Epidermal melanocyte (primary cell): Measurements from ENCODE around the gene CLEC18C.
"Not testable (repeated sequence)": the region's sequence is repeated elsewhere in the genome, so short reads cannot be mapped to it uniquely, and the experiment has no call there.

ENCODE experiments used
- DNase-seq: peaks from one replicate; pipeline ENCODE4 v3.0.0; 2011; ENCODE audit warnings: low spot score; ENCODE audit not compliant: insufficient read length

The CLEC18C gene

GRCh38 chr16:70206382-70206781 lies 32.8 kb downstream of the CLEC18C start:
- DNase-seq, result not testable (repeated sequence)

DNA sequence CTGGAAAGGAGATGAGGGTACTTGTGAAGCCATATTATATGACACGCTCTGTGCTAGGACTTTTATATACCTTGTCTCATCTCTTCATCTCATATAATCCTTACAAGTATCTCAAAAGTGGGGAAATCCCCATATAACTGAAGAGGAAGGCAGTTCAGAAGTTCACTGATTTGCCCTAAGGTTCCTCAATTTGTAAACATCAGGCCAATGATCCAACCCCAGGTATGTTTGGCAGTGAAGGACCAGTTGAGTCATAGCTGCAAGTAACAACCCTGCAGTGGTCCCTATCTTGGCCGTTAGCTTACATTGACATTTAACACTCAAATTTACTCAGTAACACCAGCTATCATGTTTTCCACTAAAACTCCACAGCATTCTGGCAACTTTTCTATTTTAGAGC lies 45.0 kb downstream of the CLEC18C start:
- DNase-seq, result not testable (repeated sequence)

DNA sequence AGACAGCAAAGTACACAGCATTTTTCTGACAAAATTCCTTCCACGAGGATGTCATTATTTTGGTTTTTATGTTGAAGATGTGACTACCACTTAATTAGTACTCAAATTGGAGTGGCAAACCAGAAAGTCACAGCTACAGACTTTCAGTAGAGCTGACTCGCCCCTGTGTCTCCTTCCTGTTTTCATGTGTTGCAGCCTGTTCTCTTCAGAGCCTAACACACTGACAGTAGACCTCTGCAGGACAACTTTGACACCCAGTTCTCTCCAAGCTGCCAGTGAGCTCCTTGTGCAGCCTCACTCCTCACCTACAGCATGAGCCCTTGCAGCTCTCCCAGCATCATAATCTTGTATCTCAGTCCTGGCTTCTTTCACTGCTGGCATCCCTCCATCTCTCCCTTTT lies 49.0 kb downstream of the CLEC18C start:
- DNase-seq, result not testable (repeated sequence)

DNA sequence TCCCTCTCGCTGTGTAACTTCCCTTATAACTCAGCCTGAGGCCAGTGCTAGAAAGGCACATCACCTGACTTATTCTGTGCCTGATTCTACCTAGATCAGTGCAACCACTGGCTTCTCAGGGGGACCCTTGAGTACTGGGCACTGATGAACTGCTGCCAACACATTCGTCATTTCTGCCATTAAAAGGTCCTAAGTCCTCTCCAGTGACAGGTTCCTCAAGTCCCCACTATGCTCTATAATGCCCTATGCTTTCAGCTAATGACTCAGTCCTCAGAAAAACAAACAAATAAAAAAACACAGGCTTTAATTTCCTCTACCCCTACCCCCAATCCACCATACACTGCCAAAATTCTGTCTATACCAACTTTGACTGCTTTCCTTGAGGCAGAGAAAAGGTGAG lies 49.6 kb downstream of the CLEC18C start:
- not testable (repeated sequence) for DNase-seq

GRCh38 chr16:70223971-70224513 lies 50.5 kb downstream of the CLEC18C start:
- not testable (repeated sequence) for DNase-seq

DNA sequence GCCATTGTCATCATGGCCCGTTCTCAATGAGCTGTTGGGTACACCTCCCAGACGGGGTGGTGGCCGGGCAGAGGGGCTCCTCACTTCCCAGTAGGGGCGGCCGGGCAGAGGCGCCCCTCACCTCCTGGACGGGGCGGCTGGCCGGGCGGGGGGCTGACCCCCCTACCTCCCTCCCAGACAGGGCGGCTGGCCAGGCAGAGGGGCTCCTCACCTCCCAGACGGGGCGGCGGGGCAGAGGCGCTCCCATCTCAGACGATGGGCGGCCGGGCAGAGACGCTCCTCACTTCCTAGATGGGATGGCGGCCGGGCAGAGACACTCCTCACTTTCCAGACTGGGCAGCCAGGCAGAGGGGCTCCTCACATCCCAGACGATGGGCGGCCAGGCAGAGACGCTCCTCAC lies 51.1 kb downstream of the CLEC18C start:
- not testable (repeated sequence) for DNase-seq

DNA sequence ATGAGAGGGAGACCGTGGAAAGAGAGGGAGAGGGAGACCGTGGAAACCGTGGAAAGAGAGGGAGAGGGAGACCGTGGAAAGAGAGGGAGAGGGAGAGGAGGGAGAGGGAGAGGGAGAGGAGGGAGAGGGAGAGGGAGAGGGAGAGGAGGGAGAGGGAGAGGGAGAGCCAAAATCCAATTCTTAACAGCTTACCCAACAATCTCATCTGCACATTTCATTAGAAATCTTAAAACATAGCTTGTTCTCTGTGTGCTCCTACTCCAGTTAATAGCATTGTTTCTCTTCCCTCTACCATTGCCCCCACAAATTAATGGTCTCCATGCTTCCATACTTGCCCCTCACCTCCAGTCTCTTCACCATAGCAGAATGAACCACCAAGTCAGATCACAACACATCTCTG lies 51.8 kb downstream of the CLEC18C start:
- DNase-seq, result not testable (repeated sequence)

DNA sequence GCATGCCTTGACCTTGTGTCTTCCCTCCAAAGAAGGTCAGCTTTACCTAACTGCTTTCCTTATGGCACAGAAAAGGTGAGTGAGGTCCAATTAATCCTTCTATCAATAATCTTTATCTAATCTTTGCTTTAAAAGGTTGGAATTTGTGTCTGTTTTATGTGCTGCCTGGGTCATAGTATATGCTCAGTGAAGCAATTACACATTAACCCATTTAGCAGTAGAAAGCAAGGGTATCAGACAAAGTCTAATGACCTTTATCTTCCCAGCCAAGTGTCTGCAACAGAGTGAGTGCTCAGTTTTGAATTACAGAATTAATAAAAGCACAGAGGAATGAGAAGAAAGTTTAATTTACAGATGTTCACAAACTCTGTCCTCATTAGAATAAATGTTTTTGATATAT lies 52.4 kb downstream of the CLEC18C start:
- not testable (repeated sequence) for DNase-seq

GRCh38 chr16:70231831-70232230 lies 58.2 kb downstream of the CLEC18C start:
- not testable (repeated sequence) for DNase-seq
